Endothelial cell of umbilical vein (primary cell): Measurements from ENCODE around the gene RALGPS1. TPM values are rescaled to one million over a fixed set of nuclear protein-coding genes. Genes with fewer than 3 reads are reported as not detected.

Source experiments
- BruUV-seq: library from RNA; stranded (reverse); fragments of 400-500 nt; replicated peaks from 2 replicates; lab custom pipeline; 2021; lab: Mats Ljungman, UMichigan
- CTCF ChIA-PET: fragments of 300-600, 350-600 bp; sonication (Branson Sonifier 250); formaldehyde crosslinking; loops from one replicate; lab custom pipeline; 2021; ENCODE audit warnings: antibody characterized with exemption, inconsistent platforms; lab: Charles Lee
- POLR2A ChIA-PET: fragments of 300-600, 350-600 bp; sonication (Branson Sonifier 250); formaldehyde crosslinking; loops from one replicate; lab custom pipeline; 2021; ENCODE audit warnings: antibody characterized with exemption, inconsistent platforms; lab: Charles Lee
- DNase-seq: peaks from one replicate; pipeline ENCODE4 v3.0.0-alpha.2; 2011; ENCODE audit warnings: low read depth, low spot score
- FAIRE-seq: peaks from 2 replicates; lab custom pipeline; 2011; peaks lifted over from hg19 to GRCh38; lab: Jason Lieb, UNC
- H2AFZ ChIP-seq: 2 replicates; pipeline ENCODE4 v1.6.0; 2012; ENCODE audit warnings: low read depth, low read length, control low read depth, inconsistent platforms
- H3K27ac ChIP-seq: 2 replicates; pipeline ENCODE4 v1.5.1; 2011; ENCODE audit warnings: low read depth, mild to moderate bottlenecking, control low read depth, low read length, moderate library complexity; ENCODE audit not compliant: insufficient read depth
- H3K27me3 ChIP-seq, 2 experiments: 2 replicates each; pipeline versions ENCODE4 v1.6.0 to v1.6.1; 2011; ENCODE audit warnings: low read length in 2 of 2, mixed read lengths in 1 of 2; ENCODE audit not compliant: control insufficient read depth in 2 of 2, insufficient read depth in 2 of 2
- H3K36me3 ChIP-seq, 2 experiments: 2 replicates in 1 of 2; 3 replicates in 1 of 2; pipeline ENCODE4 v1.5.1; 2011; ENCODE audit warnings: low read length in 2 of 2, mild to moderate bottlenecking in 1 of 2, moderate library complexity in 1 of 2; ENCODE audit not compliant: control insufficient read depth in 2 of 2, insufficient read depth in 2 of 2; ENCODE audit errors: extremely low read depth in 1 of 2
- H3K4me1 ChIP-seq: 3 replicates; pipeline ENCODE4 v1.5.1; 2011; ENCODE audit warnings: mild to moderate bottlenecking, low read length; ENCODE audit not compliant: control insufficient read depth, insufficient read depth; ENCODE audit errors: extremely low read depth
- H3K4me2 ChIP-seq: 2 replicates; pipeline ENCODE4 v1.6.1; 2011; ENCODE audit warnings: low read length, control low read depth, mixed read lengths; ENCODE audit not compliant: insufficient read depth
- H3K4me3 ChIP-seq, 3 experiments: fragments of 200-600 bp in 1 of 3; sonication (generic), shearing (Covaris generic) in 1 of 3; replicated peaks in 1 of 3; 2 replicates each; pipeline ENCODE4 v1.5.1; 2011 to 2016; ENCODE audit warnings: control low read depth in 3 of 3, low read length in 3 of 3, mild to moderate bottlenecking in 2 of 3, inconsistent platforms in 1 of 3, low read depth in 1 of 3, moderate library complexity in 1 of 3; ENCODE audit not compliant: insufficient read depth in 1 of 3
- H3K79me2 ChIP-seq: 2 replicates; pipeline ENCODE4 v1.6.0; 2012; ENCODE audit warnings: low read length, inconsistent platforms; ENCODE audit not compliant: control insufficient read depth, insufficient read depth
- H3K9ac ChIP-seq: replicated peaks from 2 replicates; pipeline ENCODE3; 2011; ENCODE audit warnings: low read length, control low read depth; ENCODE audit not compliant: insufficient read depth; ENCODE audit errors: extremely low read depth
- H3K9me1 ChIP-seq: replicated peaks from 3 replicates; pipeline ENCODE4 v1.6.0; 2011; ENCODE audit warnings: mild to moderate bottlenecking, low read length; ENCODE audit not compliant: control insufficient read depth, insufficient read depth; ENCODE audit errors: extremely low read depth
- H3K9me3 ChIP-seq: replicated peaks from 2 replicates; pipeline ENCODE4 v1.5.1; 2012; ENCODE audit warnings: low read length, inconsistent platforms; ENCODE audit not compliant: control insufficient read depth, insufficient read depth
- H4K20me1 ChIP-seq: replicated peaks from 2 replicates; pipeline ENCODE3; 2011; ENCODE audit warnings: mild to moderate bottlenecking, low read length; ENCODE audit not compliant: control insufficient read depth, insufficient read depth; ENCODE audit errors: extremely low read depth
- CTCF ChIP-seq, 2 donors: IDR thresholded peaks; 1 replicate in 1 of 2; 2 replicates in 1 of 2; pipeline ENCODE4 v1.5.1; 2011; ENCODE audit warnings: low read length in 2 of 2, mild to moderate bottlenecking in 2 of 2, moderate library complexity in 2 of 2, control low read depth in 1 of 2, inconsistent platforms in 1 of 2, low read depth in 1 of 2; ENCODE audit not compliant: insufficient read depth in 1 of 2; ENCODE audit errors: extremely low read depth in 1 of 2
- EZH2 ChIP-seq: IDR thresholded peaks from 2 replicates; pipeline ENCODE4 v1.6.1; 2012; ENCODE audit warnings: borderline replicate concordance, low read depth, mild to moderate bottlenecking, moderate library complexity, low read length, inconsistent platforms; ENCODE audit not compliant: severe bottlenecking
- FOS ChIP-seq: IDR thresholded peaks from 2 replicates; pipeline ENCODE4 v1.6.1; 2011; ENCODE audit warnings: mild to moderate bottlenecking, low read length, moderate library complexity, borderline replicate concordance; ENCODE audit not compliant: insufficient read depth
- JUN ChIP-seq: IDR thresholded peaks from 2 replicates; pipeline ENCODE4 v1.6.1; 2011; ENCODE audit warnings: borderline replicate concordance, low read depth; ENCODE audit not compliant: insufficient read length, insufficient read depth
- MYC ChIP-seq: IDR thresholded peaks from one replicate; pipeline ENCODE4 v1.6.1; 2011; ENCODE audit warnings: mild to moderate bottlenecking, low read depth, low read length
- POLR2A ChIP-seq: IDR thresholded peaks from 2 replicates; pipeline ENCODE4 v1.6.1; 2012; ENCODE audit warnings: low read depth, mild to moderate bottlenecking, control low read depth, low read length
- POLR2AphosphoS5 ChIP-seq: IDR thresholded peaks from 2 replicates; pipeline ENCODE4 v1.6.1; 2012; ENCODE audit warnings: low read depth, mild to moderate bottlenecking, control low read depth, low read length, moderate library complexity; ENCODE audit not compliant: insufficient read depth
- dilution Hi-C: fragments of 300-500 bp; cut with MboI; formaldehyde crosslinking; loops from one replicate; pipeline ENCODE4 v1.15.0; 2019; ENCODE audit warnings: low sequenced_read_pairs; ENCODE audit not compliant: extremely low pct_ligation_motif_present
- intact Hi-C: fragments of 100-400 bp; cut with micrococcal nuclease; formaldehyde crosslinking; loops from one replicate; pipeline ENCODE4 v1.10.0; 2022
- polyA plus RNA-seq, 4 experiments: library from polyadenylated mRNA; depleted of rRNA in 3 of 4; stranded (reverse) in 3 of 4; unstranded in 1 of 4; fragments of >200 nt; gene quantifications; 2 replicates each; pipeline versions ENCODE4 v1.2.1 to v1.2.3, GENCODE V29; 2011 to 2012; ENCODE audit warnings: missing spikeins in 1 of 4
- total RNA-seq: library from RNA; stranded (reverse); gene quantifications from 2 replicates; pipeline ENCODE4 v1.2.3, GENCODE V29; 2021
- TF ChIP-seq, protein P1 (sequence below): IDR thresholded peaks from 2 replicates; pipeline ENCODE4 v1.6.1; 2011; ENCODE audit not compliant: insufficient read depth, insufficient read length

The RALGPS1 gene
- total and polyA plus RNA-seq, 2 donors (not counting 3 experiments of a cell fraction or from before 2014, with no cell fraction given), result 3.8 to 5.5 TPM

DNA sequence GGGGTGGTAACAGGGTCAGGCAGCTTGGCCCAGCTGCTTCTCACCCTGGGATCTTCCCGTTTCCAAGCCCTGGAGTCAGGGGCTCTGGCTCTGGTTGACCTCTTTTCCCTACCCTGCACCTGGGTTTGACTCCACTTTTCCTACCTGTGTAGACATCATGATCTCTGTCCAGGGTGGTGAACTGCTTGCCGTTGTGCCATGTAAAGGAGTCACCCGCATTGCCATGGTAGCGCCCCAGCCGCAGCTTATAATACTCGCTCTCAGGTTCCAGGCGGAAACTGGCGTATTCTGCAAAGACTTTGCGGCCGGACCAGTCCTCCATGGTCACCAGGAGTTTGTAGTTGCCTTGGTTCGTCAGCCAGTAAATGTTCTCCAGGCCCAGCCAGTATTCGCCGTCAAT, 176.9 kb downstream of the RALGPS1 start:
- BruUV-seq, result no TSS peak
- dilution Hi-C loops, result no loop called here
- Histone ChIP-seq H3K4me1 (no peaks in the 10 kb centered on the region), H3K9me3 (no peaks in the 10 kb centered on the region), H3K27me3 (no peaks in the 10 kb centered on the region), H3K36me3 (peaks cover 0 to 3% of the 10 kb centered on the region in 2 experiments), H3K9me1 (no peaks in the 10 kb centered on the region), H3K79me2 (no peaks in the 10 kb centered on the region), H3K4me3 (no peak overlapping the region), H2AFZ (no peak overlapping the region), H3K4me2 (no peak overlapping the region), H3K9ac (no peak overlapping the region), H3K27ac (no peak overlapping the region), H4K20me1 (no peaks in the 10 kb centered on the region)
- DNase-seq (no peak), FAIRE-seq (no peak)
- intact Hi-C loops, result no loop called here
- CTCF ChIA-PET, result interaction anchor here (0.8 to 1.5 kb wide), 2 partner anchors 16 to 18 kb away, joined by 3 to 4 read pairs; no protein-coding TSS in a partner anchor
- POLR2A ChIA-PET, result no interaction called here
- TF ChIP-seq CTCF (IDR thresholded peaks at IDR 0.05; ENCODE audit: extremely low read depth in 1 of 2, insufficient read depth in 1 of 2, low read depth in 1 of 2, low read length in 2 of 2) (no peak), EZH2 (no peak), POLR2A (no peak)

- Histone ChIP-seq H3K27ac (no peak overlapping the region), H3K4me2 (no peak overlapping the region), H3K4me3 (no peak overlapping the region), H3K9ac (no peak overlapping the region), H4K20me1 (no peaks in the 10 kb centered on the region), H3K9me1 (no peaks in the 10 kb centered on the region), H3K4me1 (no peaks in the 10 kb centered on the region), H2AFZ (no peak overlapping the region), H3K36me3 (peaks cover 0 to 3% of the 10 kb centered on the region in 2 experiments), H3K79me2 (no peaks in the 10 kb centered on the region), H3K27me3 (no peaks in the 10 kb centered on the region), H3K9me3 (no peaks in the 10 kb centered on the region)
- intact Hi-C loops, result no loop called here
- TF ChIP-seq CTCF (IDR thresholded peaks at IDR 0.05; ENCODE audit: extremely low read depth in 1 of 2, insufficient read depth in 1 of 2, low read depth in 1 of 2, low read length in 2 of 2), result no peak
- no peak for TF ChIP-seq JUN
- TF ChIP-seq EZH2, result no peak
- no peak for TF ChIP-seq POLR2A
- TF ChIP-seq FOS, result no peak
- TF ChIP-seq POLR2AphosphoS5, result no peak
- no peak for TF ChIP-seq MYC
- TF ChIP-seq, protein P1, sequence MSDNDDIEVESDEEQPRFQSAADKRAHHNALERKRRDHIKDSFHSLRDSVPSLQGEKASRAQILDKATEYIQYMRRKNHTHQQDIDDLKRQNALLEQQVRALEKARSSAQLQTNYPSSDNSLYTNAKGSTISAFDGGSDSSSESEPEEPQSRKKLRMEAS, result no peak
- DNase-seq, result no peak
- ChIA-PET POLR2A (no interaction called here), CTCF (interaction anchor here (1.5 kb wide), 1 partner anchor 17 kb away, joined by 4 read pairs; no protein-coding TSS in a partner anchor)
- dilution Hi-C loops, result no loop called here
- FAIRE-seq, result no peak
- BruUV-seq, result no TSS peak
These were observed 177.5 kb downstream of the RALGPS1 start for GRCh38 chr9:127092041-127092608.
